Neural progenitor cell (in vitro differentiated cells): ENCODE data around the gene CBFA2T2. TPM values are rescaled to one million over a fixed set of nuclear protein-coding genes. Genes with fewer than 3 reads are reported as not detected.
"Not testable (repeated sequence)": the region's sequence is repeated elsewhere in the genome, so short reads cannot be mapped to it uniquely, and the experiment has no call there.

Source experiments
- DNase-seq: peaks from one replicate; pipeline ENCODE4 v3.0.0-alpha.2; 2016; ENCODE audit warnings: low spot score
- H2AFZ ChIP-seq: fragments of 200-600 bp; sonication (generic); replicated peaks from 2 replicates; pipeline ENCODE4 v1.6.1; 2016; ENCODE audit warnings: antibody characterized with exemption
- H3F3A ChIP-seq: fragments of 200-600 bp; sonication (generic); 2 replicates; pipeline ENCODE4 v1.6.1; 2016; ENCODE audit warnings: antibody characterized with exemption, low read depth
- H3K27ac ChIP-seq: fragments of 200-600 bp; sonication (generic); 2 replicates; pipeline ENCODE4 v1.5.1; 2016; ENCODE audit warnings: mild to moderate bottlenecking
- H3K27me3 ChIP-seq: fragments of 200-600 bp; sonication (generic); 2 replicates; pipeline ENCODE4 v1.6.1; 2016; ENCODE audit warnings: mild to moderate bottlenecking, moderate library complexity
- H3K36me3 ChIP-seq: fragments of 200-600 bp; sonication (generic); 2 replicates; pipeline ENCODE4 v1.5.1; 2016
- H3K4me1 ChIP-seq: fragments of 200-600 bp; sonication (generic); 2 replicates; pipeline ENCODE4 v1.6.1; 2016; ENCODE audit warnings: mixed run types
- H3K4me2 ChIP-seq: fragments of 200-600 bp; sonication (generic); 2 replicates; pipeline ENCODE4 v1.6.1; 2016
- H3K4me3 ChIP-seq: fragments of 200-600 bp; sonication (generic); 2 replicates; pipeline ENCODE4 v1.5.1; 2016
- H3K79me2 ChIP-seq: fragments of 200-600 bp; sonication (generic); 2 replicates; pipeline ENCODE4 v1.6.1; 2016; ENCODE audit warnings: low read depth
- H3K9ac ChIP-seq: fragments of 200-600 bp; sonication (generic); 2 replicates; pipeline ENCODE4 v1.6.1; 2016
- H3K9me3 ChIP-seq: fragments of 200-600 bp; sonication (generic); 2 replicates; pipeline ENCODE4 v1.5.1; 2016; ENCODE audit warnings: low read depth
- H4K20me1 ChIP-seq: fragments of 200-600 bp; sonication (generic); 2 replicates; pipeline ENCODE4 v1.6.1; 2016; ENCODE audit warnings: low read depth
- H3K27ac Mint-ChIP-seq: 3 replicates; pipeline ENCODE4 v1.8.0; 2021; ENCODE audit warnings: mixed read lengths
- H3K27me3 Mint-ChIP-seq: 2 replicates; pipeline ENCODE4 v1.8.0; 2022; ENCODE audit warnings: low read depth, mild to moderate bottlenecking, inconsistent platforms, moderate library complexity, mixed read lengths; ENCODE audit not compliant: insufficient read depth
- H3K36me3 Mint-ChIP-seq: 3 replicates; pipeline ENCODE4 v1.8.0; 2021; ENCODE audit warnings: mixed read lengths
- H3K4me1 Mint-ChIP-seq: 3 replicates; pipeline ENCODE4 v1.8.0; 2021; ENCODE audit warnings: mixed read lengths
- H3K4me3 Mint-ChIP-seq: 3 replicates; pipeline ENCODE4 v1.8.0; 2021; ENCODE audit warnings: mild to moderate bottlenecking, moderate library complexity, mixed read lengths
- H3K9me3 Mint-ChIP-seq: 3 replicates; pipeline ENCODE4 v1.8.0; 2020; ENCODE audit warnings: mixed read lengths
- EZH2 ChIP-seq: fragments of 200-600 bp; sonication (generic); IDR thresholded peaks from 2 replicates; pipeline ENCODE4 v1.6.1; 2017; ENCODE audit warnings: antibody characterized with exemption, mild to moderate bottlenecking, moderate library complexity
- EZH2phosphoT487 ChIP-seq: fragments of 200-600 bp; sonication (generic); IDR thresholded peaks from 2 replicates; pipeline ENCODE4 v1.6.1; 2017; ENCODE audit warnings: antibody characterized with exemption
- total RNA-seq: library from RNA; depleted of rRNA; stranded (reverse); fragments of >200 nt; gene quantifications from 2 replicates; pipeline ENCODE4 v1.2.3, GENCODE V29; 2015; ENCODE audit warnings: low replicate concordance
- TF ChIP-seq, protein P1 (sequence below): fragments of 200-600 bp; sonication (generic); IDR thresholded peaks from 2 replicates; pipeline ENCODE4 v1.5.1; 2017; ENCODE audit warnings: antibody characterized with exemption, mild to moderate bottlenecking

Gene CBFA2T2
- total RNA-seq, 1 donor from 2014 or later = 11.9 TPM

DNA sequence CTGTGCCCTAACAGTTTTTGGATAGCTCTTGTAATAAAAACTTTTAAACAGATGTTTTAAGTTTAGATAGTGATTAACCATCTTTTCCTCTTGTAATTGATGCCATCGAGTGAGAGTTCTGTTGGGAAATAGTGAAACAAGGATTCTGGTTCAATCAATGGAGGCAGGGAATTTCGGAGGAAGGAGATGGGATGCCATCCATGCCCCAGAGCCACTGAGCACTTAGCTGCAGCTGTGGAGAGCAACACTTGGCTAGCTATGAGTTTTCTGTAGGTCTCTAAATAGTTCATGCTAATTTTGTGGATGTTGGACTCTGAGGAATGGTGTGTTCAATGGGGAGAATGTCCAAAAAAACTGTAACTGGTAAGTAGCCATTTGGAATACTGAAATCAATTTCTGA lies 16.7 kb downstream of the CBFA2T2 start:
- H3F3A ChIP-seq = peaks cover 4% of the 10 kb centered on the region
- no peak overlapping the region for H3K4me2 ChIP-seq
- H3K36me3 Mint-ChIP-seq = peaks cover 12% of the 10 kb centered on the region

DNA sequence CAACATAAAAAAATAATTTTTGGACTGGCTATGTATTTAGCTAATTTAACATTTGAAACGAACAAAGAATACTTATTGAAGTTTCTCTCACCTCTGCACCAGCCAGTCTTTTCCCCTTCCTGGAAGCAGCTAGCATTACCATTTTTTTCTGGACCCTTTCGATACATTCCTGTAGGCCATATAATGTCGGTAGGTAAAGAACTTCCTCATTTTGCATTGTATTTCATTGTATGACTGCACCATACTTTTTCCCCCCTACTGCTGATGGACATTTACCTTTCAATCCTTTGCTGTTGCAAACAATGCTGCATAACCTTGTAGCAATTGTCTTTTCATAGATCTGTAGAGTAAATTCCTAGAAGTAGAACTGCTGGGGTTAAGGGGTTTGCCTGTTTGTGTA lies 17.6 kb downstream of the CBFA2T2 start:
- TF ChIP-seq EZH2 = no peak
- no peak for TF ChIP-seq EZH2phosphoT487
- TF ChIP-seq, protein P1, sequence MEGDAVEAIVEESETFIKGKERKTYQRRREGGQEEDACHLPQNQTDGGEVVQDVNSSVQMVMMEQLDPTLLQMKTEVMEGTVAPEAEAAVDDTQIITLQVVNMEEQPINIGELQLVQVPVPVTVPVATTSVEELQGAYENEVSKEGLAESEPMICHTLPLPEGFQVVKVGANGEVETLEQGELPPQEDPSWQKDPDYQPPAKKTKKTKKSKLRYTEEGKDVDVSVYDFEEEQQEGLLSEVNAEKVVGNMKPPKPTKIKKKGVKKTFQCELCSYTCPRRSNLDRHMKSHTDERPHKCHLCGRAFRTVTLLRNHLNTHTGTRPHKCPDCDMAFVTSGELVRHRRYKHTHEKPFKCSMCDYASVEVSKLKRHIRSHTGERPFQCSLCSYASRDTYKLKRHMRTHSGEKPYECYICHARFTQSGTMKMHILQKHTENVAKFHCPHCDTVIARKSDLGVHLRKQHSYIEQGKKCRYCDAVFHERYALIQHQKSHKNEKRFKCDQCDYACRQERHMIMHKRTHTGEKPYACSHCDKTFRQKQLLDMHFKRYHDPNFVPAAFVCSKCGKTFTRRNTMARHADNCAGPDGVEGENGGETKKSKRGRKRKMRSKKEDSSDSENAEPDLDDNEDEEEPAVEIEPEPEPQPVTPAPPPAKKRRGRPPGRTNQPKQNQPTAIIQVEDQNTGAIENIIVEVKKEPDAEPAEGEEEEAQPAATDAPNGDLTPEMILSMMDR = no peak
- Histone ChIP-seq H3K79me2 (peaks cover 46% of the 10 kb centered on the region), H3K27me3 (no peaks in the 10 kb centered on the region), H3F3A (peaks cover 4% of the 10 kb centered on the region), H3K9me3 (no peaks in the 10 kb centered on the region), H3K27ac (no peak overlapping the region), H3K36me3 (no peaks in the 10 kb centered on the region), H3K4me1 (no peaks in the 10 kb centered on the region), H3K9ac (no peak overlapping the region), H4K20me1 (peaks cover 12% of the 10 kb centered on the region), H3K4me3 (no peak overlapping the region), H3K4me2 (no peak overlapping the region), H2AFZ (no peak overlapping the region)
- Mint-ChIP-seq H3K9me3 (peaks cover 15% of the 10 kb centered on the region), H3K4me3 (no peak overlapping the region), H3K4me1 (no peaks in the 10 kb centered on the region), H3K27ac (no peak overlapping the region), H3K27me3 (no peaks in the 10 kb centered on the region), H3K36me3 (peaks cover 12% of the 10 kb centered on the region)
- DNase-seq = no peak

More for the DNA sequence above, 16.7 kb downstream of the CBFA2T2 start:
- no peaks in the 10 kb centered on the region for H3K27me3 Mint-ChIP-seq
- TF ChIP-seq, protein P1 = no peak
- TF ChIP-seq EZH2 (no peak), EZH2phosphoT487 (no peak)
- DNase-seq = no peak
- no peak overlapping the region for H3K9ac ChIP-seq
- peaks cover 44% of the 10 kb centered on the region for H3K79me2 ChIP-seq
- no peaks in the 10 kb centered on the region for H3K4me1 ChIP-seq
- H3K27ac ChIP-seq = no peak overlapping the region
- peaks cover 12% of the 10 kb centered on the region for H3K9me3 Mint-ChIP-seq
- peaks cover 15% of the 10 kb centered on the region for H4K20me1 ChIP-seq
- H3K4me3 ChIP-seq = no peak overlapping the region
- no peaks in the 10 kb centered on the region for H3K27me3 ChIP-seq
- H3K27ac Mint-ChIP-seq = no peak overlapping the region
- H3K36me3 ChIP-seq = no peaks in the 10 kb centered on the region
- no peaks in the 10 kb centered on the region for H3K9me3 ChIP-seq
- no peaks in the 10 kb centered on the region for H3K4me1 Mint-ChIP-seq
- H3K4me3 Mint-ChIP-seq = no peak overlapping the region
- no peak overlapping the region for H2AFZ ChIP-seq

DNA sequence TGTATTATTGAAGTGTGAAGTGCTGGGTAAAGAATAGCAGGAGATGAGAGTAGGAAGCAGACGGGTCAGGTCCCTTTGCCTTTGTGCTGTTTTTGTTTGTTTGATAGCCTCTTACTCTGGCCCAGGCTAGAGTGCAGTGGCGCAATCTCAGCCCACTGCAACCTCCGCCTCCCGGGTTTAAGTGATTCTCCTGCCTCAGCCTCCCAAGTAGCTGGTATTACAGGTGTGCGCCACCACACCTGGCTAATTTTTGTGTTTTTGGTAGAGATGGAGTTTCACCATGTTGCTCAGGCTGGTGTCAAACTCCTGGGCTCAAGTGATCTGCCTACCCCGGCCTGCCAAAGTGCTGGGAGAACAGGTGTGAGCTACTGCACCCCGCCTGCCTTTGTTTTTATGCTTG lies 18.1 kb downstream of the CBFA2T2 start:
- H3K9me3 Mint-ChIP-seq = peaks cover 15% of the 10 kb centered on the region
- not testable (repeated sequence) for H3F3A ChIP-seq, H2AFZ ChIP-seq, H3K4me3 Mint-ChIP-seq, H3K9ac ChIP-seq, H3K4me1 Mint-ChIP-seq, H3K36me3 ChIP-seq, DNase-seq, H3K27me3 ChIP-seq, H3K9me3 ChIP-seq, H3K27ac ChIP-seq, H3K4me2 ChIP-seq, H3K4me3 ChIP-seq, H3K27me3 Mint-ChIP-seq, H3K4me1 ChIP-seq, H3K27ac Mint-ChIP-seq
- Histone ChIP-seq H3K79me2 (peaks cover 49% of the 10 kb centered on the region), H4K20me1 (peaks cover 12% of the 10 kb centered on the region)
- H3K36me3 Mint-ChIP-seq = peaks cover 13% of the 10 kb centered on the region

DNA sequence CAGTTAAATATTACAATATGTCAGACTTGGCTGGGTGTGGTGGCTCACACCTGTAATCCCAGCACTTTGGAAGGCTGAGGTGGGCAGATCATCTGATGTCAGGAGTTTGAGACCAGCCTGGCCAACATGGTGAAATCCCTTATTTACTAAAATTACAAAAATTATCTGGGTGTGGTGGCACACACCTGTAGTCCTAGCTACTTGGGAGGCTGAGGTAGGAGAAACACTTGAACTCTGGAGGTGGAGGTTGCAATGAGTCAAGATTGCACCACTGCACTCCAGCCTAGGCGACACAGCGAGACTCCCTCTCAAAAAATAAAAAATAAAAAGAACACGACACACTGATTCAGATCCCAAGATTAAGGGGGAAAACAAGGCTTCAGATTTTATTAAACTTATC lies 19.2 kb downstream of the CBFA2T2 start:
- Histone ChIP-seq H4K20me1 (peaks cover 12% of the 10 kb centered on the region), H3K79me2 (peaks cover 45% of the 10 kb centered on the region)
- not testable (repeated sequence) for H3K27me3 ChIP-seq, H3K4me3 ChIP-seq, H2AFZ ChIP-seq, H3K27ac ChIP-seq, H3K4me3 Mint-ChIP-seq, H3K4me1 Mint-ChIP-seq, H3K27ac Mint-ChIP-seq, H3K36me3 ChIP-seq, H3K4me1 ChIP-seq, H3F3A ChIP-seq, DNase-seq, H3K9me3 ChIP-seq, H3K4me2 ChIP-seq, H3K27me3 Mint-ChIP-seq, H3K9ac ChIP-seq
- Mint-ChIP-seq H3K36me3 (peaks cover 14% of the 10 kb centered on the region), H3K9me3 (peaks cover 15% of the 10 kb centered on the region)

DNA sequence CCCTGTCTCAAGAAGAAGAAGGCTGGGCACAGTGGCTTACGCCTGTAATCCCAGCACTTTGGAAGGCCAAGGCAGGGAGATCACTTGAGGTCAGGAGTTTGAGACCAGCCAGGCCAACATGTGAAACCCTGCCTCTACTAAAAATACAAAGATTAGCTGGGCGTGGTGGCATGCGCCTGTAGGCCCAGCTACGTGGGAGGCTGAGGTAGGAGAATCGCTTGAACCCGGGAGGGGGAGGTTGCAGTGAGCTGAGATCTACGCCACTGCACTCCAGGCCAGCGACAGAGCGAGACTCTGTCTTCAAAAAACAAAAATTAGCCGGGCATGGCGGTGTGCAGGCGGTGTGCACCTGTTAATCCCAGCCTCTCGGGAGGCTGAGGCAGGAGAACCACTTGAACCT lies 22.0 kb downstream of the CBFA2T2 start:
- H3K4me3 ChIP-seq, H3F3A ChIP-seq, H3K27me3 ChIP-seq, H2AFZ ChIP-seq, DNase-seq, H3K4me3 Mint-ChIP-seq, H4K20me1 ChIP-seq, H3K4me2 ChIP-seq, H3K27me3 Mint-ChIP-seq, H3K4me1 ChIP-seq, H3K4me1 Mint-ChIP-seq, H3K9me3 ChIP-seq, H3K27ac Mint-ChIP-seq, H3K27ac ChIP-seq, H3K36me3 ChIP-seq, H3K9ac ChIP-seq: not testable (repeated sequence)
- peaks cover 31% of the 10 kb centered on the region for H3K79me2 ChIP-seq
- Mint-ChIP-seq H3K36me3 (peaks cover 14% of the 10 kb centered on the region), H3K9me3 (peaks cover 18% of the 10 kb centered on the region)
